Measurements from ENCODE around the gene HS6ST2. TPM values are rescaled to one million over a fixed set of nuclear protein-coding genes. Genes with fewer than 3 reads are reported as not detected.
A peak's percentile ranks its signal among the peaks of the same experiment; 100 is the strongest.

Gene HS6ST2
- total and polyA plus RNA-seq, 12 donors: 0.13 to 1.2 (median 0.26) TPM; not detected in 3

DNA sequence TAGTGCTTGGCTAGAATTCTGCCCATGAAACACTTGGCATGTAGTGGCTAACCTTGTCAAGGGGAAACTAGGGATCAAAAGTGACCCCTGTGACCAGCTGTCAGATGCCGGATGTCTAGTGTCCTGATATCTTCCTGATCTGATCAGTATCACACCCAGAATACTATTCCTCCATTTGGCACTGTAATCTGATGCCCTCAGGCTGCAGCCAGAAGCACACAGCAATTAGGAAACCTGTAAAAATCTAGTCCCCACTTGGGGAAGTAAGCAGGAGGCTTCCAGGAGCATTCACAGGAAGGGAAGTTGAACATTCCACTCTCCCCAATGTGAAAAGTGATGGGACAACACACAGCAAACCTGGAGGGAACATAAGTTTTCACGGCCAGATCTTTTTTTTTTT lies 125.1 kb downstream of the HS6ST2 start:
- 40% methylated on average over 2 of the region's 2 CpGs for WGBS, 2 donors
- intact Hi-C loops (cut with DNase I): no loop called here
- H3K4me1 ChIP-seq: no peaks in the 10 kb centered on the region
- ATAC-seq: no peak
- no peaks in the 10 kb centered on the region for H3K9me3 ChIP-seq
- TF ChIP-seq, protein P1, sequence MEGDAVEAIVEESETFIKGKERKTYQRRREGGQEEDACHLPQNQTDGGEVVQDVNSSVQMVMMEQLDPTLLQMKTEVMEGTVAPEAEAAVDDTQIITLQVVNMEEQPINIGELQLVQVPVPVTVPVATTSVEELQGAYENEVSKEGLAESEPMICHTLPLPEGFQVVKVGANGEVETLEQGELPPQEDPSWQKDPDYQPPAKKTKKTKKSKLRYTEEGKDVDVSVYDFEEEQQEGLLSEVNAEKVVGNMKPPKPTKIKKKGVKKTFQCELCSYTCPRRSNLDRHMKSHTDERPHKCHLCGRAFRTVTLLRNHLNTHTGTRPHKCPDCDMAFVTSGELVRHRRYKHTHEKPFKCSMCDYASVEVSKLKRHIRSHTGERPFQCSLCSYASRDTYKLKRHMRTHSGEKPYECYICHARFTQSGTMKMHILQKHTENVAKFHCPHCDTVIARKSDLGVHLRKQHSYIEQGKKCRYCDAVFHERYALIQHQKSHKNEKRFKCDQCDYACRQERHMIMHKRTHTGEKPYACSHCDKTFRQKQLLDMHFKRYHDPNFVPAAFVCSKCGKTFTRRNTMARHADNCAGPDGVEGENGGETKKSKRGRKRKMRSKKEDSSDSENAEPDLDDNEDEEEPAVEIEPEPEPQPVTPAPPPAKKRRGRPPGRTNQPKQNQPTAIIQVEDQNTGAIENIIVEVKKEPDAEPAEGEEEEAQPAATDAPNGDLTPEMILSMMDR (IDR thresholded peaks at IDR 0.05): no peak
- no peak for DNase-seq
- H3K36me3 ChIP-seq: no peaks in the 10 kb centered on the region
- peaks cover 0 to 57% (median 0%) of the 10 kb centered on the region in 7 donors for H3K27me3 ChIP-seq
- H3K4me3 ChIP-seq: no peak overlapping the region
- H3K27ac ChIP-seq: no peak overlapping the region

DNA sequence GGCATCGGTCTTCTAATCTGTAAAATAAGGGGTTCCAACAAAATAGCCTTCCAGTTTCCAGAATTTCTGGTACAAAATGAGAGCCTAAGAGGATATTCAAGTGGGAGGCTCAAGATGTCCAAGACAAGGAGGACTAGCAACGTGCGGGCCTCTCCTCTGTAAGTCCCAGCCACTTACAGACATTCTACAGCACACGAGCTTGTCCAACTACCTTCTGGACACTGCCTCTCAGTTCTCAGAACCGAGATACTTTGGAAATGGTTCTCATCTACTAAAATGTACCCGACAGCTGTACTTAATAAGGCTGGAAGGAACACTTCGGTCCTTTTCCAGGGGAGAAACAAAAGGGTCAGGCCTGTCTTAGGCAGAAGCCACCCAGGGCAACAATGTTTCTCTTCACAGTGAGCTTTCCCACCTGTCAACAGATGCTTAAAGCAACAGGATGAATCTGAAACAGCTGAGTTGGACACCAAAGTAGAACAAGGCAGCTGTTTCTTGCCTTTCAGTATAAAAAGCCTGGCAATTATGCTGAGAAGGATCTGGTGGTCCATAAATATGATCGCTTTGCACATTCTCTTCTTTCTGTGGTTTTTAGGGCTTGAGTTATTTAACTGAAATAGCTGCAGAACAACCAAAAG lies 127.0 kb downstream of the HS6ST2 start:
- DNase-seq: no peak
- ATAC-seq: peak in 1 of 8 donors; percentile 66
- no peaks in the 10 kb centered on the region for H3K4me1 ChIP-seq
- H3K36me3 ChIP-seq: no peaks in the 10 kb centered on the region
- WGBS, 2 donors: 48 to 50% methylated on average over 8 of the region's 8 CpGs
- no peak overlapping the region for H3K4me3 ChIP-seq
- intact Hi-C loops (cut with DNase I): no loop called here
- peaks cover 0 to 65% (median 0%) of the 10 kb centered on the region in 7 donors for H3K27me3 ChIP-seq
- H3K27ac ChIP-seq: peak overlapping the region in 1 of 10 donors; percentile 9
- H3K9me3 ChIP-seq: no peaks in the 10 kb centered on the region
- TF ChIP-seq, protein P1 (IDR thresholded peaks at IDR 0.05): no peak

DNA sequence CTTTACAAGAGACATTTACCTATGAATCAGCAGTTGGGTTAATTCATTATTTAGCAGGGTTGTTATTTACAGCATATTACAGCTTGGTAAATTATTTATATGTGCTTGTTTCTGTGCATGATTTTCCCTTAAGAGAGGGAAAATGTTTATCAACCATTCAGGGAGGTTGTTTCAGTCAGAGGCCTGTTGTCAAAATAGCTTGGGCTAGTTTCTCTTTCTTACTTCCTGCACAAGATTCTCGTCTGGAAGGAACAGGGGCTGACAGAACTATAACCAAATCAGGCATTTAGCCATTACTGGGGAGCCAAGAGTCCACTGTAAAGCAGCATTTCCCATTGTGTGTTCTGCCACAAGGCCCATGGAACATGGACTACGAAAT lies 135.8 kb downstream of the HS6ST2 start:
- no peak for ATAC-seq
- Histone ChIP-seq H3K27me3 (peaks cover 0 to 27% (median 0%) of the 10 kb centered on the region in 7 donors), H3K27ac (no peak overlapping the region), H3K9me3 (no peaks in the 10 kb centered on the region), H3K4me1 (no peaks in the 10 kb centered on the region), H3K4me3 (no peak overlapping the region), H3K36me3 (no peaks in the 10 kb centered on the region)
- TF ChIP-seq, protein P1 (IDR thresholded peaks at IDR 0.05): no peak
- WGBS, 2 donors: 46 to 51% methylated on average over 2 of the region's 2 CpGs
- DNase-seq: no peak
- intact Hi-C loops (cut with DNase I): no loop called here

DNA sequence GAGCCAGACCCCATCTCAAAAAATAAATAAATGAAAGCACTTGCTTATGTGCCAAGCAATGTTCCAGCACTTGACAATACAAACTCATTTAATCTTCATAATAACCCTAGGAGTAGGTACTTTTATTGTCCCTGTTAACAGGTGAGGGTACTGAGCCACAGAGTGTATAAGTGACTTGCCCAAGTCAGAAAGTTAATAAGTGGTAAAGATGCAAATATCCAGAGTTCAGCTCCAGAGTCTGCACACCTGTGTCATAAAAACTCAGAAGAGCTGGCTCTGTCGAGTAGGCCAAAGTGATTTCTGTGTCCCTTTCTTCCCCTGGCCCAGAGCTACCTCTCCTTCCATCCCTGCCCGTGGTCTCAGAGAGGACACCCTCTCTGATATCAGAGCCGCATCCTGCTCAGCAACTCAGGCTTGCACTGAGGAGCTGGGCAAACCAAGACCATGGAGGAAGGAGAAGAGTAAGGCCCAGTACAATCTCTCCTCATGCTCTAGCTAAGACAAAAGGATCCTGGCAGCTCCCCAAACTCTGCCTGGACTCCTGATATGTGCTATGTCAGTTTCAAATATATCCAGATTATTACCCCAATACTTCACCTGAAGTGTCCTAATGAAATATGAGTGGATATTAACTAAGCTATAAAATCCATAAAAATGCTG lies 136.3 kb downstream of the HS6ST2 start:
- Histone ChIP-seq H3K36me3 (no peaks in the 10 kb centered on the region), H3K27me3 (peaks cover 0 to 22% (median 0%) of the 10 kb centered on the region in 7 donors), H3K4me3 (no peak overlapping the region), H3K9me3 (no peaks in the 10 kb centered on the region), H3K27ac (no peak overlapping the region), H3K4me1 (no peaks in the 10 kb centered on the region)
- WGBS, 2 donors: 81 to 85% methylated on average over 3 of the region's 3 CpGs
- ATAC-seq (no peak), DNase-seq (no peak)
- intact Hi-C loops (cut with DNase I): no loop called here
- TF ChIP-seq, protein P1 (IDR thresholded peaks at IDR 0.05): no peak
